Activated naive CD8-positive, alpha-beta T cell treated with anti-CD3 and anti-CD28 coated beads, Interleukin-2, amount 10 ng/mL, durations not matched to agents 7 days and 5 days (primary cell): ENCODE data around the gene XRCC3. TPM values are rescaled to one million over a fixed set of nuclear protein-coding genes. Genes with fewer than 3 reads are reported as not detected.

Experiments
- ATAC-seq: fragments of 150-1000 bp; cut with Tn5 transposase; one replicate; pipeline ENCODE4 v1.10.0; 2021; ENCODE audit warnings: low read depth, moderate library complexity
- POLR2A ChIA-PET: fragments of 350-600 bp; sonication (Branson Sonifier 250); formaldehyde crosslinking; loops from one replicate; lab custom pipeline; 2021; ENCODE audit warnings: antibody characterized with exemption; lab: Charles Lee
- DNase-seq: peaks from one replicate; pipeline ENCODE4 v3.0.0; 2021
- H3K27ac Mint-ChIP-seq: one replicate; pipeline ENCODE4 v1.8.0; 2022; ENCODE audit warnings: mild to moderate bottlenecking, mixed read lengths
- H3K27me3 Mint-ChIP-seq: one replicate; pipeline ENCODE4 v1.8.0; 2022; ENCODE audit warnings: mild to moderate bottlenecking, moderate library complexity, mixed read lengths
- H3K36me3 Mint-ChIP-seq: one replicate; pipeline ENCODE4 v1.8.0; 2021; ENCODE audit warnings: mild to moderate bottlenecking, mixed read lengths
- H3K4me1 Mint-ChIP-seq: one replicate; pipeline ENCODE4 v1.8.0; 2021; ENCODE audit warnings: mixed read lengths
- H3K4me3 Mint-ChIP-seq: one replicate; pipeline ENCODE4 v1.8.0; 2022; ENCODE audit warnings: mild to moderate bottlenecking, moderate library complexity, mixed read lengths
- H3K9me3 Mint-ChIP-seq: one replicate; pipeline ENCODE4 v1.8.0; 2021; ENCODE audit warnings: mixed read lengths
- total RNA-seq, 2 experiments: library from RNA; stranded (reverse); gene quantifications; one replicate each; pipeline ENCODE4 v1.2.3, GENCODE V29; 2021

Gene XRCC3
- total RNA-seq: 10 to 100 TPM; 35.5 to 41.3 TPM

DNA sequence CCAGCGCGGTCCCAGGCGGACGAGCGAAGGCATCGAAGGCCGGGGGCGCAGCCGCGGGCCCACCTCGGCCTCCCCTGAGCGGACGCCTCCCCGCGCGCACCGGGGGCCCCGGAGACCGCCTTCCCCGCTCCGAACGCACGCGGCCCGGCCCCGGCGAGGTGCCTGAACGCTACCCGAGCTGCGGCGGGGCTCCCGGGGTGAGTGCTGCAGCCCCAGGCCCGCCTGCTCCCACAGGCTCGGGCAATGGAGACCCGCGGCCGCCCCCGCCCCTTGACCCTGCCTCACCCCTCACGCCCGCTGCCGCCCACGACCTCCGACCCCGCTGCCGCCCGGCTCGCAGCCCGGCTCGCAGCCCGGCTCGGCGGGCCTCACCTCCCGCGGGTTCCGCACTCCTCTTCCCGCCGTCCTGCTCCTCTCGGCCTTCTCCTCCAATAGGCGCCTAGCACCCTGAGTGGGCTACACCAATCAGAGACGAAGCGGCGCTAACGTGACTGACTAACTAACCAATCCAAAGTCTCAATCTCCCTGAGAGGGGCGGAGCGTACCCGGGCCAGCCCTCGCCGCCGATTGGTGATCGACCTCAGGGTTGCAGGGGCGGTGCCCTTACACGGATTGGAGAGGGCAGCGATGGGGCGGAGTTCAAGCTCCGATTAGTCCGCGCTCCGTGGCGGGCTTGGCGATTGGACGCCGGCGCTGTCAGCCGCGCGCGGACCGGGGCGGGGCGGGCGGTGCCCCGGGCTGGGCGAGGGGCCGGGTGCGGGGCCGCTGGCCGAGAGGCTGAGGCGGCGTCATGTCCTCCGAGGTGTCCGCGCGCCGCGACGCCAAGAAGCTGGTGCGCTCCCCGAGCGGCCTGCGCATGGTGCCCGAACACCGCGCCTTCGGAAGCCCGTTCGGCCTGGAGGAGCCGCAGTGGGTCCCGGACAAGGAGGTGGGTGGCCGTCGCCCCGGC is at the start of gene XRCC3, which contains the start of gene ZFYVE21:
TSS of gene XRCC3 (minus strand) at position 400 of the 949 bp plus-strand sequence. CDS start 4,364 bp downstream, outside the sequence.
TSS of gene ZFYVE21 (plus strand) at position 759 of the 949 bp plus-strand sequence. CDS start at position 791, 32 bp downstream.
- POLR2A ChIA-PET: interaction anchor here (0.6 to 2.3 kb wide), 11 partner anchors 12 to 256 kb away, joined by 3 to 6 read pairs (median 4); partner anchors contain the start of genes BAG5 and KLC1
- H3K4me3 Mint-ChIP-seq: peak within 1 kb of the TSS; percentile 90
- peak within 1 kb of the TSS; percentile 85 for H3K27ac Mint-ChIP-seq
- ATAC-seq (peak; percentile 95), DNase-seq (peak; percentile 98)
- H3K9me3 Mint-ChIP-seq: no peaks in the 10 kb centered on the region
- H3K4me1 Mint-ChIP-seq: peaks cover 45% of the 10 kb centered on the region
- H3K36me3 Mint-ChIP-seq: peaks cover 6% of the 10 kb centered on the region
- H3K27me3 Mint-ChIP-seq: no peaks in the 10 kb centered on the region

GRCh38 chr14:103763730-103764488 is 48.7 kb upstream of the XRCC3 start:
- POLR2A ChIA-PET: no interaction called here
- no peaks in the 10 kb centered on the region for H3K4me1 Mint-ChIP-seq
- no peak overlapping the region for H3K4me3 Mint-ChIP-seq
- H3K27ac Mint-ChIP-seq: no peak overlapping the region
- H3K36me3 Mint-ChIP-seq: no peaks in the 10 kb centered on the region
- no peaks in the 10 kb centered on the region for H3K27me3 Mint-ChIP-seq
- no peak for ATAC-seq
- no peak for DNase-seq
- H3K9me3 Mint-ChIP-seq: no peaks in the 10 kb centered on the region

DNA sequence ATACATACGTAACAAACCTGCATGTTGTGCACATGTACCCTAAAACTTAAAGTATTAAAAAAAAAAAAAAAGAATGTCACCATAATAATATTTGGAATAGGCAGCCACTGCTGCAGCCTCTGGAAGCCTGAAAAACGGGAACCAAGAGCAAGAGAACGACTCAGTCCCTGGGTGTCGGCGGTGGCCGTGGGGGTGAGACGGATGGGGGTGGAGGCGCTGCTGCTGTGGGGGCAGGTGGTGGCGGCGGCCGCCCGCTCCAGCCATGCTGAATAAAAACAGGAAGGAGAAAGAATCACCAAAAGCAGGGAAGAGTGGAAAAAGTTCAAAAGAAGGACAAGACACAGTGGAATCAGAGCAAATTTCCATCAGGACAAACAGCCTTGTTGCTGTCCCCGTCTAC is 47.3 kb upstream of the XRCC3 start:
- Mint-ChIP-seq H3K4me3 (no peak overlapping the region), H3K27ac (no peak overlapping the region), H3K9me3 (no peaks in the 10 kb centered on the region), H3K36me3 (no peaks in the 10 kb centered on the region), H3K4me1 (no peaks in the 10 kb centered on the region), H3K27me3 (no peaks in the 10 kb centered on the region)
- POLR2A ChIA-PET: no interaction called here
- DNase-seq (no peak), ATAC-seq (no peak)

GRCh38 chr14:103762036-103762435 is 46.8 kb upstream of the XRCC3 start:
- DNase-seq (no peak), ATAC-seq (no peak)
- no peak overlapping the region for H3K4me3 Mint-ChIP-seq
- no peak overlapping the region for H3K27ac Mint-ChIP-seq
- H3K4me1 Mint-ChIP-seq: no peaks in the 10 kb centered on the region
- no peaks in the 10 kb centered on the region for H3K9me3 Mint-ChIP-seq
- POLR2A ChIA-PET: no interaction called here
- no peaks in the 10 kb centered on the region for H3K27me3 Mint-ChIP-seq
- no peaks in the 10 kb centered on the region for H3K36me3 Mint-ChIP-seq

GRCh38 chr14:103758059-103758776 is 43.0 kb upstream of the XRCC3 start:
- DNase-seq (no peak), ATAC-seq (no peak)
- H3K27me3 Mint-ChIP-seq: no peaks in the 10 kb centered on the region
- H3K36me3 Mint-ChIP-seq: no peaks in the 10 kb centered on the region
- POLR2A ChIA-PET: no interaction called here
- no peaks in the 10 kb centered on the region for H3K9me3 Mint-ChIP-seq
- no peak overlapping the region for H3K27ac Mint-ChIP-seq
- H3K4me3 Mint-ChIP-seq: no peak overlapping the region
- peaks cover 2% of the 10 kb centered on the region for H3K4me1 Mint-ChIP-seq

DNA sequence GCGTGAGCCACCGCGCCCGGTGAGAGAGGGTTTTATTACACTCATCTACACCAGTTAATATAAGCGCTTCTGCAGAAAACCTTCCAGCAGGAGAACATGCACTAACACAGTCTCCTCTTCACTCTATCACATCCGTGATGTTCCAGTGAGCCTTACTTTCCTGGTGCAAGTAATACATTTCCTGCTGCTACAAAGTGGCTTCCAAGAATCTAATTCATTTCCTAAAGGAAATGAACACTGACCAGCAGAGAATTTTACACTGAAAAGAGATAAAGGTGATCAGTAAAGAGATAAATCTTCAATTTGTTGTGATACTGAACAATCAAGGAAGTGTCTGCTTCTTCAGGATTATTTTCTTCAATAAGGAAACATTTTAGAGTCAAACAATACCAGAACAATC is 39.8 kb upstream of the XRCC3 start:
- Mint-ChIP-seq H3K9me3 (no peaks in the 10 kb centered on the region), H3K4me3 (no peak overlapping the region)

GRCh38 chr14:103753774-103754173 is 38.5 kb upstream of the XRCC3 start:
- ATAC-seq (no peak), DNase-seq (no peak)
- H3K4me3 Mint-ChIP-seq: no peak overlapping the region
- no peaks in the 10 kb centered on the region for H3K9me3 Mint-ChIP-seq
- peaks cover 8% of the 10 kb centered on the region for H3K4me1 Mint-ChIP-seq
- POLR2A ChIA-PET: no interaction called here
- no peak overlapping the region for H3K27ac Mint-ChIP-seq
- no peaks in the 10 kb centered on the region for H3K27me3 Mint-ChIP-seq
- peaks cover 4% of the 10 kb centered on the region for H3K36me3 Mint-ChIP-seq

More for the DNA sequence above, 39.8 kb upstream of the XRCC3 start:
- no peak for ATAC-seq
- Mint-ChIP-seq H3K27ac (no peak overlapping the region), H3K4me1 (peaks cover 2% of the 10 kb centered on the region), H3K27me3 (no peaks in the 10 kb centered on the region), H3K36me3 (no peaks in the 10 kb centered on the region)
- no peak for DNase-seq
- POLR2A ChIA-PET: no interaction called here

DNA sequence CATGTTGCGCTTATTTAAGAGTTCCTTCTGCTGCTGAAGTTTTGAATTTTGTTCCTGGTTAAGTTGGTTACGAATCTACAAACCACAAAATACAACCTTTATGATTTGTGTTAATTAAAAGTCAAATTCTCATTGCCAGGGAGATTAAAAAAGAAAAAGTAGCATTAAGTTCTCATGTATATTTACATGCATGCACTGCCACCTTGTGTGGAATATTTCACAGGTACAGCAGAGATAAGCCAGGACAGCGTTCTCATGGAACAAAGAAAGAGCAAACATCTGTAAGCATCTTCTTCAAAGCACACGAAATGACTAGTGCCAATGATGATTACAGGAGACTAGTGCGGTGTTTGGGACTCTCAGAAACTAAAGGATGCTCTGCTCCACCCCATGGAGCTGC is 34.6 kb upstream of the XRCC3 start:
- H3K4me3 Mint-ChIP-seq: no peak overlapping the region
- POLR2A ChIA-PET: no interaction called here
- peaks cover 18% of the 10 kb centered on the region for H3K4me1 Mint-ChIP-seq
- ATAC-seq (no peak), DNase-seq (no peak)
- H3K27me3 Mint-ChIP-seq: no peaks in the 10 kb centered on the region
- H3K27ac Mint-ChIP-seq: no peak overlapping the region
- no peaks in the 10 kb centered on the region for H3K9me3 Mint-ChIP-seq
- H3K36me3 Mint-ChIP-seq: peaks cover 4% of the 10 kb centered on the region

DNA sequence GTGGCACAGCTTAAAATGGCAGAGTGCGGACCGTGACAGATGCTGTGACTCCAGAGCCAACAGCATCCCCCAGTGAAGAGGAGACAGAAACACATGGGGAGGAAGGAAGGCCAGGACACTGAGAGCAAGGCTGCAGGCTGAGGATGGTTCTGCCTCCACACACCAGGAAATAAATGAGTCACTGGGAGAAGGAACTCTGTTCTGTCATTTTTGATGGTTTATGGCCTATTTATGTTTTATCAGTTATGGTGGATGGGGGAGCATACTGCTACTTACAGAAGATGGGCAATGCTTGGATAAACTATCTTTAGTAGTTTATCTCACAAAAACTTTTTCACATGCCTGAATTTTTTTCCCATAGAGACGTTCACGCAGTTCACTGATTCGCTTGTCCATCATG is 34.2 kb upstream of the XRCC3 start:
- H3K27ac Mint-ChIP-seq: peak overlapping the region; percentile 13
- no peaks in the 10 kb centered on the region for H3K27me3 Mint-ChIP-seq
- H3K4me1 Mint-ChIP-seq: peaks cover 18% of the 10 kb centered on the region
- H3K4me3 Mint-ChIP-seq: no peak overlapping the region
- DNase-seq (no peak), ATAC-seq (no peak)
- peaks cover 4% of the 10 kb centered on the region for H3K36me3 Mint-ChIP-seq
- POLR2A ChIA-PET: no interaction called here
- no peaks in the 10 kb centered on the region for H3K9me3 Mint-ChIP-seq

DNA sequence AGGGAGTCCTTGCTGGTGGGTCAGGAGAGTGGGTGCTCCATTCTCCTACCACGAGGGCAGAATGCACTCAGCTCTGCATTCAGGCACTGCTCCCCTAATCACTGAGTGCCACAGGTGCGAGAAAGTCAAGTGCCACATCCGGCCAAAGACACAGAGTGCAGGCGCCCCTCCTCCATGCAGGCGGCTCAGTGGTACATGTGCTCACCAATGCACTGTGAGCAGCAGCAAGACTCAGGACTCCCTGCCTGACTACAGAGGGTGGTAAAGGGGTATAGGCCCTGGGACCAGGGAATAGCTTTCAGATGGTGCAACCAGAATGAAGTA is 33.2 kb upstream of the XRCC3 start:
- DNase-seq: peak; percentile 66
- Mint-ChIP-seq H3K4me3 (peak overlapping the region; percentile 53), H3K27me3 (no peaks in the 10 kb centered on the region), H3K4me1 (peaks cover 18% of the 10 kb centered on the region), H3K27ac (peak overlapping the region; percentile 77), H3K9me3 (no peaks in the 10 kb centered on the region), H3K36me3 (peaks cover 4% of the 10 kb centered on the region)
- ATAC-seq: peak; percentile 100
- POLR2A ChIA-PET: interaction anchor here (0.6 to 0.7 kb wide), 2 partner anchors 33 to 88 kb away, joined by 3 to 5 read pairs; partner anchors contain the start of genes XRCC3 and ZFYVE21

GRCh38 chr14:103746701-103747100 is 31.4 kb upstream of the XRCC3 start:
- POLR2A ChIA-PET: interaction anchor here (1.3 kb wide), 1 partner anchor 31 kb away, joined by 4 read pairs; the partner anchor contains the start of gene ZFYVE21
- Mint-ChIP-seq H3K9me3 (no peaks in the 10 kb centered on the region), H3K27ac (no peak overlapping the region), H3K27me3 (no peaks in the 10 kb centered on the region), H3K36me3 (peaks cover 4% of the 10 kb centered on the region), H3K4me1 (peaks cover 16% of the 10 kb centered on the region), H3K4me3 (no peak overlapping the region)
- DNase-seq (no peak), ATAC-seq (no peak)

GRCh38 chr14:103745424-103745823 is 30.2 kb upstream of the XRCC3 start:
- peaks cover 16% of the 10 kb centered on the region for H3K4me1 Mint-ChIP-seq
- H3K4me3 Mint-ChIP-seq: no peak overlapping the region
- H3K27me3 Mint-ChIP-seq: no peaks in the 10 kb centered on the region
- DNase-seq (no peak), ATAC-seq (no peak)
- peaks cover 4% of the 10 kb centered on the region for H3K36me3 Mint-ChIP-seq
- POLR2A ChIA-PET: no interaction called here
- no peak overlapping the region for H3K27ac Mint-ChIP-seq
- no peaks in the 10 kb centered on the region for H3K9me3 Mint-ChIP-seq
